IPS-11a (cell line): ENCODE results near the gene THOC6.

Experiments used
- H3K4me3 ChIP-seq: one replicate; pipeline ENCODE4 v1.5.1; 2013; ENCODE audit warnings: low read depth, low read length, control low read depth

Gene THOC6

DNA sequence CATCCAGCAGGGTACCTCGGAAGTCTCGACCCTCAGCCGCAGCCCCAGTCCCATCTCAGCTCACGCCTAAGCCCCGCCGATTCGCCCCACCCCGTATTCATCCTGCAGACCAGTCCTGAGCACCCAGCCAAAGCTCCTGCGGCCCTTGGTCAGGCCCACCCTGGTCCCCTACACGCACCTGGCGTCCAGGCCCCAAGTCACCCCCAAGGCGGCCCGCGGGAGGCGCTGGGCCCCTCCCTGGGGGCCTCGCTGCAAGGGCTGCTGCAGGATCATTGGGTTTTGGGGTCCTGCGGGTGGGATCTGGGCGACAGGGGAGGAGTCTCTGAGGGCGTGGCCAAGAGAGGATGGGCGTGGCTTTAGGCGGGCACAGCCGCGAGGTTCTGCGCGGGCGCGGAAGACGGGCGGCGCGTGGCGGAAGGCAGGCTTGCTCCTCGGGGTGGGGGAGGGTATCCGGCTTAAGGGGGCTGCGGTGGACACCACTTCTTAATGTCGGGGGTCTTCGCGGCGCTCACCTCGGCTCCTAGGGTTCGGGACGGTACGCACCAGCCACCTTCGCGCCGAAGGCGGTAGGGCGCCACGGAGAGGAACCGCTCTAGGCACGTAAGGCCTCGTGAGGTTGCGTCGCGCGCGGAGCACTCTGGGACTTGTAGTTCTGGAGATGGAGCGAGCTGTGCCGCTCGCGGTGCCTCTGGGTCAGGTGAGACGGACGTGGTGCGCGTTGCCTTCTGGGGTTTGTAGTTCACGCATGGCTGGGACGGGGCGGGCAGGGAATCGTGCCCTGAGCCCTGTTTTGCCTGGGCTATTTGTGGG lies at the start of gene THOC6, which contains the start of gene HCFC1R1:
TSS of gene THOC6 (plus strand) at position 367 of the 810 bp plus-strand sequence. CDS start at position 659, 292 bp downstream.
TSS of gene HCFC1R1 (minus strand) at position 274 of the 810 bp plus-strand sequence. CDS start at position 273, 1 bp downstream.
- H3K4me3 ChIP-seq: peak within 1 kb of the TSS; percentile 85

DNA sequence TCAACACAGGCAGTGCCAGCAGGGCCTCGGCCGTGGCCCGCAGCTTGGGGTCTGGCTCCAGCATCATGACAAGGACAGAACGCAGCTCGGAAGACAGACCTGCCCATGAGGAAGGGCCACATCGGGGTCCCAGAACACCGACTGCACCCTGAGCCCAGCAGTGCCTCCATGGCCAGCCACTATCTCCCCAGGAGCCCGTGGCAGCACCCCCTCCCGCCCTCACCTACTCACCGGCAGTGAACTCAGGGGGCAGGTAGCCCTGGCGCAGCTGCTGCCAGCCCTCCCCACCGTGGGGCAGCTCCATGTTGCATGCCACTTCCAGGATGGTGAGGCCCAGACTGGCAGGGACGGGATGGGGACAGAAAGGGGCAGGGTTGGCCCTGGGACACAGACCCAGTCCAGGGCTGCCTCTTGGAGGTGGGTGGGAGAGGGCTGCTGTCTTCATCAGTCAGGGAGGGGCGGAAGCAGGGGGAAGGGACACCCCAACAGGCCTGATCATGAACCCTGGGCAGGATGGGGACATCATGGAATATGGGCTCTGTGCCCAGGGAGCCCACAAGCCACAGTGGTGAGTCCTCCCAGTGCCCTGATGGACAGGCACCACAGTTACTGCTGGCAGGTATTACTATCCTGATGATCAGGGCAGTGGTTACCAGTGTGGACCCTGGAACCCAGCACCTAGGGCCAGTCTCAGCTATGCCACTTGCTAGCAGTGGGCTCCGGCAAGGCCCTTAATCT lies 49.3 kb upstream of the THOC6 start:
- H3K4me3 ChIP-seq: no peak overlapping the region

DNA sequence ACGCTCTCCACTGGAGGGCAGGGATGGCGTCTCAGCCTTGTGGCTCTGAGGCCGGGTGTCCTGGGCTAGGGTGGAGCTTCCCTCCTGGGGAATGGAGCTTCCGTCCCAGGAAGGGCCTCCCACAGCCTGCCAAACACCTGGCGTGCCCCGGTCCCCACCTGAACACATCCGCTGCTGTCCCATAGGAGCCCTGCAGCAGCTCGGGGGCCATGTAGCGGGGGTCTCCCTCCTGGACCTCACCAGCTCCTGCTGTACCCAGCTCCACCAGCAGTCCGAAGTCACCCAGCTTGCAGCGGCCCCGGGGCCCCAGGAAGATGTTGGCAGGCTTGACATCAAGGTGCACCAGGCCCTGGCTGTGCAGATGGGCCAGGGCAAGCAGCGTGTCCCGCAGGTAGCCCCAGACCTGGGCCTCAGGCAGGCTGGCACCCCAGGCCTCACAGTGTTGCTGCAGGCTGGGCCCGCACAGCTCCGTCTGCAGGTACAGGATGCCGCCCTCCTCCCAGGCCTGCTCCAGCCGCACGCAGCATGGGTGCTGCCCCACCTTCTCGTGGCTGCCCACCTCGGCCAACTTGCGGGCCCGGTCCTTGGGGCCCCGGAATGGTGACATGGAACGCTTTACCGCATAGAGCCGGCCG lies 48.6 kb upstream of the THOC6 start:
- no peak overlapping the region for H3K4me3 ChIP-seq

DNA sequence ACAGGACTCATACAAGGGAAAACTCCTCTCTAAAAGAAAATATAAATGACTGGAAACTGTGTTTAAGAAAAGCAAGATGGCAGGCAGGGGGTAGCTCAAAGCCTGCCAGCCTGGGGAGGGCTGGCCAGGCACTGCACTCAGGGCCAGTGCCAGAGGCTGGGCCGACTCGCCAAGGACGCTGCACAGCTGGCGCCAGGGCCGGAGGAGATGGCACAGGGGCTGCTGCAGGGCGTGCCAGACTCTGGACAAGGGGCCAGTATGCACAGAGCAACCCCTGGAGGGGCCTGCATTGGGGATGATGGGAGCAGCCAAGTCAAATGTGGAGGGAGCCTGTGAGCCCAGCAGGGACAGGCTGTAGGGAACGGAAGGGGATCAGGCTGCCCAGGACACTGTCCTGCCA lies 47.6 kb upstream of the THOC6 start:
- no peak overlapping the region for H3K4me3 ChIP-seq

DNA sequence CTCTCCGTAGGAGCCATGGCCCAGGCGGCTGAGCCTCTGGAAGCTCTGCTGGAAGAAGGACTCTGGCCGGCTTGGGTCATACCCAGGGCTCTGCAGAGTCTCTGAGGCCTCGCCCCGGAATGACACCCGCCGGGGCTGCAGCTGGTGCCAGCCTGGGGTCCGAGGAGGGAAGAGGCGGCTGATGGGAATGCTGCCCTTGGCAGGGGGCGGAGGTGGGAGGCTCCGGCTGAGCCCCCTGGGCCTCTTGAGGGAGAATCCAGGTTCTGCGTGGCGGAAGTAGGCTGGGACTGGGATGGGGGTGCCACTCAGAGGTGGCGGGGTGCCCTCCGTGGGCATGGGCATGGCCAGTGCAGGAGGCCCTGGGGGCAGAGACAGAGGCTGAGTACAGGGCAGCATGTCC lies 47.2 kb upstream of the THOC6 start:
- H3K4me3 ChIP-seq: no peak overlapping the region

DNA sequence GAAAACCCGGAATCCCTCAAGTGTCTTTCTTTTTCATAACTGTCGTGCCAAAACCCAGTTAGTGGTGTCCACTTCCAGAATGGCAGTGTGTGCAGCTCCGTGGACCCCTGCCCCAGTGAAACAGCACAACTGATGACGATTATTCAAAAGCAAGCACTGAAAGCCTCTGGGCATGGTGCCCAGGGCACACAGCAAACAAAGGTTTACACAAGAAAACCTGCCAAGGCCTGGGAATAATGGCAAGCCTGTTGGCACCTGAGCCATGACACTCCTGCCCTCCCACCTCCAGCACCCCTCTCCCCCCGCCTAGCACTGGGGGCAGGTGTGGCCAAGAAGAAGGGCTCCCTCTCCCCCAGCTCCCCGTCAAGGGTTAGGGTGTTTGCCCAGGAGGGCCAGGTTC lies 46.4 kb upstream of the THOC6 start:
- H3K4me3 ChIP-seq: no peak overlapping the region

DNA sequence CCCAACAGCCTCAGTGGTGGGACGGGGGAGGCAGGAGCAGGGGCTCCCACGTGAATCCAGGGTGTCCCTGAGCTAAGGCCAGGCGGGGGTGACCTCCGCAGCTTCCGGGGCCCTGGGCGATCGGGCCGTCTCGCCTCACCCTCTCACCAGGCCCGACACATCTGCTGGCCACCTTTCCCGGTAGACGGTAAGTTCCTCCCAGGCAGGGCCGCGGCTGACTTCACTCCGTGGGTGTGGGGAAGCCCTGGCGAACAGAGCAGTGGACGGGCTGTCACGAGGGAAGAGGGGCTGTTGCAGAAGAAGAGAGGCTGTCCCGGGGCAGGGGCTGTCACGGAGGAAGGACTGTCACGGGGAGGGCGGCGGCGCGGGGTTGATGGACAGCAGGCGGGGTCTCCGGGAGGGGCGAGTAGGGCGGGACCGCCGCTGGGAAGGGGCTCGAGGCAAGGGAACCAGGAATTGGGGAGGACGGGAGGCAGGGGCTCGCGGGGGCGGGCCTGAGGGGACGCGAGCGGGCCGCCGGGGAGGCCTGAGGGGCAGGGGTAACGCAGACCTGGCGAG lies 44.1 kb upstream of the THOC6 start:
- H3K4me3 ChIP-seq: peak overlapping the region; percentile 72

DNA sequence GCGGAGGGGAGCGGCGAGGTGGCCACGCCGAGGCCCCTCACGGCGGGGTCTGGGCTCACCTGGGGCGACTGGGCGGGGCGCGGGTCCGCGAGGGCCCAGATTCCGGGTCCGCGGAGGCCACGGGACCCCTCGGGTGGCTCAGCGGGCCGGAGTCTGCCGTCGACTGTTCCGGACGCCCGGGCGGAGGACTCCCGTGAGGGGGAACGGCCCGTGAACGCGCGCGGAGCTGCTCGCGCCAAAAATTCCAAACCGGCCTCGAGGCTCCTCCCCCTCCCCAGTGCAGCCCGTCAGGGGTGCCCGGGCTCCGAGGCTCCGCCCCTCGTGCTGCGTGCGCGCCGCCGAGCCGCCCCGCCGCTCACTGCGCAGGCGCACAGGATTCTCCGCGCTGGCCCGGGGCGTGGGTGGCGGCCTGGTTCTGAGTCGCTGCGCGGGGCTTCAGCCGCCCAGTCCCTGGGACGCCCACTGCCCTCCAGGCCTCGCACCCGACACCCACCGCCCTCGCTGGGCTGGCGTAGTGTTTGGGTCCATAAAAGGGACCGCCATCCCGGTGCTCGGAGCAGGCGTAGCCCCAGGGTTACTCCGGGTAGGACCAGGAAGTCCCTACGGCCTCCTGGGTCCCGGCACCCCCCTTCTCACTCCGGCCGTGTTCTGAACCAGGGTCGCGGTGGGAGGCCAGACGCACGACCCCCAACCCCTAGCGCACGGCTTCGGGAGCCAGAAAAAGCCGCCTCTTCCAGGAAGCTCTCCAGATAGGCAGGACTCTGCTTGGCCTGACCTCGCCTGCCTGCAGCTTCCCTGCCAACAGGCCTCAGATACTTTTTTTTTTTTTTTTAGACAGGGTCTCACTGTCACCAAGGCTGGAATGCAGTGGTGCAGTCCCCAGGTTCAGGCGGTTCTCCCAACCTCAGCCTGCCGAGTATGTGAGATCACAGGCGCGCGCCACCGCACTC lies 43.3 kb upstream of the THOC6 start, which contains the start of gene PKMYT1:
TSS of gene PKMYT1 (minus strand) at position 220 of the 950 bp plus-strand sequence. CDS start 789 bp downstream, outside the sequence.
- peak within 1 kb of the TSS; percentile 72 for H3K4me3 ChIP-seq

DNA sequence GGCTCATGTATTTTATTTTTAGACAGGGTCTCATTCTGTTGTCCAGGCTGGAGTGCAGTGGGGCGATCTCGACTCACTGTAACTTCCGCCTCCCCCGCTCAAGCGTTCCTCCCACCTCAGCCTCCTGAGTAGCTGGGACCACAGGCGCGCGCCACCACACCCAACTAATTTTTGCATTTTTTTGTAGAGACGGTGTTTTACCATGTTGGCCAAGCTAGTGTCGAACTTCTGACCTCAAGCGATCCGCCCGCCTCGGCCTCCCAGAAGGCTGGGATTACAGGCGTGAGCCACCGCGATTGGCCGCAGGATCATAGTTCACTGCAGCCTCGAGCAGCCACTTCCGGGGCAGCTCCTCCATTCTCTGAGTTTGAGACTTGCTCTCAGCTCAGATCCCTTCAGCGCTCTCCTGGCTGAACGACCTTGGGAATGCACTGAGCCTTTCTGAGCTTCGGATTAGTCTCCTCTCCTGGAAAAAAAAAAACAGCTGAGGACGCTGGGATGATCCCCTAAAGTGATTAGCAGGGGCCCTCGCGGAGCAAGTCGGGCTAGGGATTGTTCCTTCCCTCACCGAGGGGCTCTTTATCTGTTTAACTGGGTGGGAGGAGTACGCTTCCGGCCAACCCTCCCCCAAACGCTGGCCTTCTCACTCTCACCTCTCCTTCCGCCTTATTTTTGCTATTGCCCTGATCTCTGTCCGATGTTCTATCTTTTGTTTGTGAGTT lies 42.5 kb upstream of the THOC6 start:
- H3K4me3 ChIP-seq: peak overlapping the region; percentile 72

DNA sequence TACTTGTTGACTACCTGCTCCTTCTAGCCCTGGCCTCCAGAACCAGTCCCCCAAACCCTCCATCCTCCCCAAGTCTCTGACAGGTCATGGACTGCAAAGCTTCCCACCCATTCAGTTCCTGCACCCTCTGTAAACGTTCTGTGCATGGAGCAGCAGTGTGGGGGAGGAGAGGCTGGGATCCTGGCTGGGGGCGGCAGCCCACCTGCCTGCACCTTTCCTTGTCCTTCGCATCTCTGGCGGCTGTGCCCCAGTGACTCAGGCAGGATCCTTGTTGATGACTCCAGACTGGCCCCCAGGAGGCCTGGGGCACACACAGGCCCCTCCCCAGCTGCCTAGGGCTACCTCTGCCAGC lies 42.0 kb upstream of the THOC6 start:
- no peak overlapping the region for H3K4me3 ChIP-seq

DNA sequence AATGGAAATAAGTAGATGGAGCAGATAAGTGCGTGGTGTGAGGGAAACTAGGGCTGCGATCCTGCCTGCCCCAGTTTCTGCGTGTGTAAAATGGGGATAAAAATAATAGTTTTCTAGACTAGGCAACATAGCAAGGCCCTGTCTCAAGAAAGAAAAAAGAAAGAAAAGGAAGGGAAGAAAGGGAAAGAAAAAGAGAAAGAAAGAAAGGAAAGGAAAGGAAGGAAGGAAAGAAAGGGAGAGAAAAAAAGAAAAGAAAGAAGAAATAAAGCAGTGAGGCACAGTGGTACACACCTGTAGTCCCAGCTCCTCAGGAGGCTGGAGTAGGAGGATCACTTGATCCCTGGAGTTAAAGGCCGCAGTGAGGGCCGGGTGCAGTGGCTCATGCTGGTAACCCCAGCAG lies 41.4 kb upstream of the THOC6 start:
- H3K4me3 ChIP-seq: no peak overlapping the region

DNA sequence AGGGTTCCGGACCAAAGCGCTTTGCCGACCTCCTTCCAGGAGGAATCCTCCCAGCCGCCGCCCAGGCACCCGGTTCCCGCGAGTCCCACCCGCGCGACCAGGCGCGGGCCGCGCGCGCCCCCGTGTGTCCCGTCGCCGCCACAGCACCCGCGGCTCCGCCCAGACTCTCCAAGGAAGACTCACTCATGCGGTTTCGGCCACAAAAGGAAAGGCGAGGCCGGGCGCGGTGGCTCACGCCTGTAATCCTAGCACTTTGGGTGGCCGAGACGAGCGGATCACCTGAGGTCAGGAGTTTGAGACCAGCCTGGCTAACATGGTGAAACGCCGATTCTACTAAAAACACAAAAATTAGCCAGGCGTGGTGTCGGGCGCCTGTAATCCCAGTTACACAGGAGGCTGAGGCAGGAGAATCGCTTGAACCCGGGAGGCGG lies 40.1 kb upstream of the THOC6 start:
- no peak overlapping the region for H3K4me3 ChIP-seq

DNA sequence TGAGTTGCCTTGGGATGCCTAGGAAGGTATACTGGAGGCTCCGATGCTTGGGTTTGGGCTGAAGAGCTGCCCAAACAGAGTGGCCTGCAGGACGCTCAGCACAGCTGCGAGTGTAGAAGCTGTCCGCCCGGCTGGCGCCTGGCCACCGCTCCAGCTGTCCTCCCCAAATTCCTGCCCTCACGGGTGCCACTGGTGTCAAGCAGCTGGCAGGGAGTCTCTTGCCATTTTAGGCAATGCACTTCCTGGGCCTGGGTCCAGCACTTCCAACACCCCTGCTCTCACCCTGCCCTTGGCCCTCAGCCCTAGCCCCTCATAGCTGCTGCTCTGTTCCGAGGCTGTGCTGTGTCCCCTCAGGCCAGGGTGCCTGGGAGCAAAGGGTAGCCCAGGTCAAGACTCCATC lies 38.4 kb upstream of the THOC6 start:
- H3K4me3 ChIP-seq: no peak overlapping the region

DNA sequence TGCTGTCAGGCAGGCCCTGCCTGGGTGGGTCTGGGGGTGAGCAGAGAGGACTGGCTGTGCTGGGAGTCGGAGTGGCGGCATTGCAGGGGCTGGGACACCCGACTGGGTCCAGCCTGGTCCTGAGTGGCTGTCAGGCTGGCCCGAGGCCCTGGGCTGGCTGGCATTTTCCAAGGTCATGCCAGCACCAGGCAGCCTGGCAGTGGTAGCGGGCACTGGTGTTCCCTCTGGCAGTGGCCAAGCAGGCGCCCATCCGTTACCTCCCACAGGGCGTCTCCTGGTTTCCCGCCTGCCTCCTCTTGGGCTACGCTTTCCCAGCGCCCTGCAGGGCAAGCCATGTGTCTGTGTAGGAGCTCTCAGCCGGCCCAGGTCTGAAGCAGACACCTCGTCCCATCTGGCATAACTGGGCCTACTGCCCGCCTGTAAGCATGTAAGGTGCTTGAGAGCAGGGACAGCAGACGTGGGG lies 37.9 kb upstream of the THOC6 start:
- H3K4me3 ChIP-seq: no peak overlapping the region

DNA sequence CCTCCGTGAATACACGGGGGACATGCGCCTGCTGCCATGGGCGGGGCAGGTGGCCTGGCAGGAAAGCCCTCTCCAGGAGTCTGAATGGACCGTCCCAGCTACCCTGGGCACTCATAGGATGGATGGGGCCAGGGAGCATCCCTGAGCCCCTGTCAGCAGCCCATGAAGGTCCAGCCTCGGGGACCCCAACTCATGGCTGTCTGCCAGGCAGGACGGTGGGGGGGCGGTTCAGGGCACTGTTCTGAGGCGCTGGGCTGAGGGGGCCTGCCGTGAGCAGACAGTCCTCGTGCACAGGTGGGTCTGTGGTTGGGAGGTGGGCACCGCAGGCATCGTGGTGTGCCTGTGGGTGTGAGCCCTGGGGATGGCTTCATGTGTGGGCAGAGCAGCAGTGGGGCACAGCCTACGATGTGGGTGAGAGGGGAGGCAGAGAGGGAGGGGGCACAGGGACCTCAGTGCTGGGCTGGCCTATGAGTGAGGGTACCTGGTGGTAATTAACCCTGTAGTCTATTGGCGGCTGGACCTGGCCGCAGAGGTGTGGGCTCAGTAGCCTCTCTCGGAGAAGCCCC lies 37.1 kb upstream of the THOC6 start:
- H3K4me3 ChIP-seq: no peak overlapping the region

DNA sequence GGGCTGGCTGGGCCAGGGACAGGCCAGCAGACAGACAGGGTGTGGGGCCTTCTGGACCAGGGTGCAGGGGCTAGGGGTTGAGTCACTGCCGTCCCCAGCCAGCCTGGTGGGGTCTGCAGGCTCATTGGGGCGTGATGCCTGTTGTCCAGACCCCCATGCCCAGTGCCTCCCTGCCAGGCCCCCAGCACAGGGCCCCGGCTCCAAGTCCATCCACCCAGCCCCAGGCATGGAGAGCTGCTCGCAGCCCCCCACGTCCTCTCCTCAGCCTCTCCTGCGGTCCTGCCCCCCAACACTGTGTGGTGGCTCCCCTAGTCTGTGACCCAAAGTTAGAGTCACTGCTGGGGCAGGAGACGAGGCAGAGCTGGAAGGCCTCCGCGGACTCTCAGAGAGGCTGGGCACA lies 36.5 kb upstream of the THOC6 start:
- no peak overlapping the region for H3K4me3 ChIP-seq

DNA sequence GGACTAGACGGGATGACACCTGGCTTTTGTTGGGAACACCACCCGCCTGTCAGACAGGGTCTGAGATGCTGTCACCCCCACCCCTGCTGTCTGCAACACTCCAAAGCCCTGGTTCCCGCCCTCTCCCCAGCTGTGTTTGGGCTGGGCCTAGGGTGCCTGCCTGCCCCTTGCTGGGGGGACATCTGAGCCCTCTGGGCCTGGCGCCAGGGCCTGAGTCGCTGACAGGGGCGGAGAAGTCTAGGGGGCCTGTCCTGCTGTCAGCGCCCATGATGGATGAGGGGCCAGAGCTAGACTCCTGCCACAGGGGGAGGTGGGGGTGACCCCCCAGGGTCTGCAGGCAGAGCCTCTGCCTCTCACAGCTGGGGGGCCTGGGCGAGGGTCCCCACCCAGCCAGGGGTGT lies 36.0 kb upstream of the THOC6 start:
- H3K4me3 ChIP-seq: no peak overlapping the region

DNA sequence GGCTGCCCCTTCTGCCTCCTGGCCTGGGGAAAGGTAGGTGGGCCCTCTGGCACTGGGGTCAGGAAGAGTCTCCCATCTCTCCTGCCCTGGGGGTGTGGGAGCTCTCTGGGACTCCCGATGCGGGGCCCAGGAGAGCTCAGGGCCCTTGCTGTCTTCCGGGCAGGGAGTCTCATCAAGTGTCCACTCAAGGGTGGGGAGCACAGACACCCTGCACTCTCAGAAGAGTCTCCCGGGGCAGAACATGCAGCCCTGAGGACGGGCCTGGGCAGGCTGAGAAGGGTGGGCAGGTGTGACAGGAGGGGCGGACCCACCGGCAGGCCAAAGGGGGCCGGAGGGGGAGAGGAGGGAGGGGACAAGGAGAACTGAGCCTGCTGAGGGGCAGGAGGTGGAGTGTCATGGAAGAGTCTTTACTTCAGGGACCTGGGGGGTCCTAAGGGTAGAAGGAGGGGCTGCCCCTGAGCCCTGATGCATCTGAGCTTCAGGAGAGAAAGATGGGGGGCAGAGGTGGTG lies 35.2 kb upstream of the THOC6 start:
- H3K4me3 ChIP-seq: no peak overlapping the region

DNA sequence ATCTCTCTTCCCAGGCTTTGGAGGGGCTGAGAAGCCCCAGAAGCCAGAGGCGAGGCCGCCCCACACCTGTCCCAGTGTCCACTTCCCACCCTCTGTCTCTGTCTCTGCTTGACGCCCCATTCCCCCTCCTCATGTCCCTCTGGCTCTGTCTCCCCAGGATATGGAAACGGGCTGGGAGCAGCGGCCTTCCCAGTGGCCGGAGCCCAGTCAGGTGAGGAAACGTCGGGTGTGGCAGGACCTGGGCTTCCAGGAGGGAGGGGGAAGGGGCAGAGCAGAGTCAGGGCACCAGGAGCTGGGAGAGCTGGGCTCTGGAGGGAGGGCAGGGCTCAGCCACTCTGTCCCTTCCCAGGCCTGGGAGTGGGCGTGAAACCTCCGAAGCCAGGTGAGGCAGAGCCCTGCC lies 32.9 kb upstream of the THOC6 start:
- H3K4me3 ChIP-seq: no peak overlapping the region
